Astrocyte (in vitro differentiated cells and primary cell): ENCODE data around the gene RNF144A.

Experiments used
- CTCF ChIP-seq: IDR thresholded peaks from 2 replicates; pipeline ENCODE4 v1.5.1; 2011; ENCODE audit warnings: low read depth, mild to moderate bottlenecking, inconsistent platforms, low read length, moderate library complexity; ENCODE audit not compliant: insufficient read depth
- EZH2 ChIP-seq: IDR thresholded peaks from 2 replicates; pipeline ENCODE4 v1.6.1; 2012; ENCODE audit warnings: mild to moderate bottlenecking, low read length, inconsistent platforms; ENCODE audit not compliant: insufficient read depth

GRCh38 chr2:7024261-7024660, 107.0 kb downstream of the RNF144A start:
- TF ChIP-seq CTCF, result no peak
- TF ChIP-seq EZH2, result no peak
